Measurements from ENCODE around the gene INPP4A.

DNA sequence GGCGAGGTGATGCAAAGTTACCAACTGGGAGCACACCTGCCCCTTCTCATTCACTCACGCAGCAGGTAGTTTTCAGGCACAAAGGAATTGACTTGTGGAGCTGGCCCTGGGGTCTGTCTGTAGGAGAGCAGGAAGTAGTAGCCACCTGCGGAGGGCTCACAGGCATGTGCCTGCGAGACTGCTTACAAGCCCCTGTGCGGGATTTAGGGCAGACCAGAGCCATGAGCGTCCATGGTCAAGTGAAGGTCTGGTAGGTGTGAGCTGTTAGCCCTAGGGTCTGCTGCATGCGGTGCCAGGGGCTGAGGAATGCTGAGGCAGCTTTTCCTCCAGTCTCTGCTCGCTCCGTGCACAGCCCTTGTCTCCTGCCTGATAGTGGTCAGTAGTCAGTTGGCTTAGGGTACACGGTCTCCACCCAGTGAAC is 18.9 kb downstream of the INPP4A start:
- TF ChIP-seq, protein P1, sequence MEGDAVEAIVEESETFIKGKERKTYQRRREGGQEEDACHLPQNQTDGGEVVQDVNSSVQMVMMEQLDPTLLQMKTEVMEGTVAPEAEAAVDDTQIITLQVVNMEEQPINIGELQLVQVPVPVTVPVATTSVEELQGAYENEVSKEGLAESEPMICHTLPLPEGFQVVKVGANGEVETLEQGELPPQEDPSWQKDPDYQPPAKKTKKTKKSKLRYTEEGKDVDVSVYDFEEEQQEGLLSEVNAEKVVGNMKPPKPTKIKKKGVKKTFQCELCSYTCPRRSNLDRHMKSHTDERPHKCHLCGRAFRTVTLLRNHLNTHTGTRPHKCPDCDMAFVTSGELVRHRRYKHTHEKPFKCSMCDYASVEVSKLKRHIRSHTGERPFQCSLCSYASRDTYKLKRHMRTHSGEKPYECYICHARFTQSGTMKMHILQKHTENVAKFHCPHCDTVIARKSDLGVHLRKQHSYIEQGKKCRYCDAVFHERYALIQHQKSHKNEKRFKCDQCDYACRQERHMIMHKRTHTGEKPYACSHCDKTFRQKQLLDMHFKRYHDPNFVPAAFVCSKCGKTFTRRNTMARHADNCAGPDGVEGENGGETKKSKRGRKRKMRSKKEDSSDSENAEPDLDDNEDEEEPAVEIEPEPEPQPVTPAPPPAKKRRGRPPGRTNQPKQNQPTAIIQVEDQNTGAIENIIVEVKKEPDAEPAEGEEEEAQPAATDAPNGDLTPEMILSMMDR (IDR thresholded peaks at IDR 0.05; ENCODE audit: insufficient read depth, low read length) = no peak
- no peak for TF ChIP-seq POLR2AphosphoS5 (IDR thresholded peaks at IDR 0.05; ENCODE audit: low read depth)

All from HL-60 (cell line).